Mesendoderm (in vitro differentiated cells): ENCODE measurements around the gene IL6ST.

Source experiments
- DNase-seq: peaks from one replicate; pipeline ENCODE4 v3.0.0; 2013
- H2AK5ac ChIP-seq: 2 replicates; pipeline ENCODE4 v1.6.1; 2013; ENCODE audit warnings: low read length, inconsistent platforms
- H2BK120ac ChIP-seq: 2 replicates; pipeline ENCODE4 v1.6.1; 2013; ENCODE audit warnings: low read depth, mild to moderate bottlenecking, low read length, moderate library complexity, mixed read lengths
- H2BK15ac ChIP-seq: replicated peaks from 2 replicates; pipeline ENCODE4 v1.6.1; 2013; ENCODE audit warnings: low read depth, mild to moderate bottlenecking, moderate library complexity
- H2BK5ac ChIP-seq: 2 replicates; pipeline ENCODE4 v1.6.1; 2013; ENCODE audit warnings: low read length, inconsistent platforms
- H3K18ac ChIP-seq: 2 replicates; pipeline ENCODE4 v1.6.1; 2013; ENCODE audit warnings: mild to moderate bottlenecking, low read length, mixed read lengths
- H3K23ac ChIP-seq: one replicate; pipeline ENCODE4 v1.6.1; 2013; ENCODE audit warnings: low read length
- H3K27ac ChIP-seq: 2 replicates; pipeline ENCODE4 v1.5.1; 2013; ENCODE audit warnings: low read depth, mild to moderate bottlenecking, inconsistent platforms, low read length, moderate library complexity
- H3K27me3 ChIP-seq: 2 replicates; pipeline ENCODE4 v1.6.1; 2013; ENCODE audit warnings: low read length, control low read depth, mild to moderate bottlenecking, inconsistent platforms; ENCODE audit not compliant: insufficient read depth, poor library complexity
- H3K36me3 ChIP-seq: 2 replicates; pipeline ENCODE4 v1.6.1; 2013; ENCODE audit warnings: low read length, inconsistent platforms; ENCODE audit not compliant: control insufficient read depth, insufficient read depth
- H3K4ac ChIP-seq: one replicate; pipeline ENCODE4 v1.6.1; 2013; ENCODE audit warnings: low read depth, mild to moderate bottlenecking, low read length, moderate library complexity
- H3K4me1 ChIP-seq: 2 replicates; pipeline ENCODE4 v1.6.1; 2013; ENCODE audit warnings: low read depth, low read length, inconsistent platforms; ENCODE audit not compliant: control insufficient read depth
- H3K4me2 ChIP-seq: 2 replicates; pipeline ENCODE4 v1.6.1; 2013; ENCODE audit warnings: low read length
- H3K4me3 ChIP-seq: 2 replicates; pipeline ENCODE4 v1.5.1; 2013; ENCODE audit warnings: mild to moderate bottlenecking, low read length
- H3K56ac ChIP-seq: one replicate; pipeline ENCODE4 v1.6.1; 2013; ENCODE audit warnings: low read length
- H3K79me1 ChIP-seq: 2 replicates; pipeline ENCODE4 v1.6.1; 2013; ENCODE audit warnings: low read length, inconsistent platforms
- H3K79me2 ChIP-seq: 2 replicates; pipeline ENCODE4 v1.6.1; 2013; ENCODE audit warnings: mild to moderate bottlenecking, low read length; ENCODE audit not compliant: control insufficient read depth, insufficient read depth
- H3K9ac ChIP-seq: 2 replicates; pipeline ENCODE4 v1.6.1; 2013; ENCODE audit warnings: low read length, inconsistent platforms
- H4K5ac ChIP-seq: one replicate; pipeline ENCODE4 v1.6.1; 2013; ENCODE audit warnings: low read length
- H4K8ac ChIP-seq: one replicate; pipeline ENCODE4 v1.6.1; 2013; ENCODE audit warnings: low read depth, mild to moderate bottlenecking, control low read depth, low read length, moderate library complexity
- WGBS: extraction: QIAGEN DNeasy Blood & Tissue Kit; methylation state at CpG from one replicate; pipeline ENCODE4 v1.1.7; 2013; ENCODE audit warnings: low lambda C conversion rate, missing lambda C conversion rate; ENCODE audit not compliant: insufficient coverage; ENCODE audit errors: extremely low coverage; 5-methylcytosine and 5-hydroxymethylcytosine counted together

Gene IL6ST

GRCh38 chr5:55982957-55983381 is 11.8 kb downstream of the IL6ST start:
- peak; percentile 53 for DNase-seq
- Histone ChIP-seq H4K8ac (no peak overlapping the region), H3K36me3 (no peaks in the 10 kb centered on the region), H3K9ac (no peak overlapping the region), H3K23ac (no peak overlapping the region), H3K79me2 (peaks cover 12% of the 10 kb centered on the region), H4K5ac (no peak overlapping the region), H2BK15ac (no peak overlapping the region), H3K79me1 (peaks cover 7% of the 10 kb centered on the region), H2BK5ac (no peak overlapping the region), H2BK120ac (no peak overlapping the region), H3K4ac (no peak overlapping the region), H3K56ac (no peak overlapping the region), H3K4me2 (no peak overlapping the region), H3K4me1 (no peaks in the 10 kb centered on the region), H3K27me3 (no peaks in the 10 kb centered on the region), H2AK5ac (no peak overlapping the region), H3K18ac (no peak overlapping the region), H3K4me3 (no peak overlapping the region), H3K27ac (no peak overlapping the region)
- no CpG with 5 or more reads among the region's 5 CpGs for WGBS

DNA sequence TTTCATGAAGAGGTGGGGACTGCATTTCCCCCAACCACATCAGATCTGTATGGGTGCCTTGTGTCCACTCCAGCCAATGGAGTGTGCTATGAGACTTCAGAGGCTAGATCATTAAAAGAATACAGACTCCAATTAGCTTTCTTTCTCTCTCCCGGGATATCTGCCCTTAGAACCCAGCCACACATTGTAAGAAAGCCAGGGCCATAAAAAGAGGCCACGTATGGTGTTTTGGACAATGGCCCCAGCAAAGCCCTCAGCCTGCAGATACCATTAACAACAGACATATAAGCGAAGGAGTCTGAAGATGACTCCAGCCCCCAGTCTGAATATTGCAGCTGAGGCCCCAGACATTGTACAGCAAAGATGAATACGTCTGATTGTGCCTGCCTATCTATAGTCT is 21.5 kb downstream of the IL6ST start:
- no peak overlapping the region for H4K8ac ChIP-seq
- no peak overlapping the region for H3K56ac ChIP-seq
- no peaks in the 10 kb centered on the region for H3K4me1 ChIP-seq
- no peak overlapping the region for H4K5ac ChIP-seq
- no peak overlapping the region for H2BK120ac ChIP-seq
- no peak overlapping the region for H3K18ac ChIP-seq
- no peaks in the 10 kb centered on the region for H3K79me2 ChIP-seq
- no peak overlapping the region for H2BK5ac ChIP-seq
- no peak overlapping the region for H2AK5ac ChIP-seq
- H3K4me3 ChIP-seq = no peak overlapping the region
- H3K9ac ChIP-seq = no peak overlapping the region
- H3K23ac ChIP-seq = no peak overlapping the region
- H3K27ac ChIP-seq = no peak overlapping the region
- H3K27me3 ChIP-seq = no peaks in the 10 kb centered on the region
- no peak overlapping the region for H3K4me2 ChIP-seq
- H3K4ac ChIP-seq = no peak overlapping the region
- no CpG with 5 or more reads among the region's 4 CpGs for WGBS
- H3K79me1 ChIP-seq = peaks cover 2% of the 10 kb centered on the region
- no peak overlapping the region for H2BK15ac ChIP-seq
- no peaks in the 10 kb centered on the region for H3K36me3 ChIP-seq
- no peak for DNase-seq

- Histone ChIP-seq H3K4me1 (no peaks in the 10 kb centered on the region), H3K27me3 (no peaks in the 10 kb centered on the region), H4K8ac (no peak overlapping the region), H3K27ac (no peak overlapping the region), H3K4ac (no peak overlapping the region), H3K4me3 (no peak overlapping the region), H2AK5ac (no peak overlapping the region), H3K4me2 (no peak overlapping the region), H3K79me2 (no peaks in the 10 kb centered on the region), H2BK5ac (no peak overlapping the region), H2BK15ac (no peak overlapping the region), H2BK120ac (no peak overlapping the region), H4K5ac (no peak overlapping the region), H3K56ac (no peak overlapping the region), H3K9ac (no peak overlapping the region), H3K36me3 (no peaks in the 10 kb centered on the region), H3K79me1 (no peaks in the 10 kb centered on the region), H3K18ac (no peak overlapping the region), H3K23ac (no peak overlapping the region)
- no peak for DNase-seq
- WGBS = no CpG with 5 or more reads among the region's 1 CpG
Measured at GRCh38 chr5:55969956-55970355, 24.8 kb downstream of the IL6ST start.

DNA sequence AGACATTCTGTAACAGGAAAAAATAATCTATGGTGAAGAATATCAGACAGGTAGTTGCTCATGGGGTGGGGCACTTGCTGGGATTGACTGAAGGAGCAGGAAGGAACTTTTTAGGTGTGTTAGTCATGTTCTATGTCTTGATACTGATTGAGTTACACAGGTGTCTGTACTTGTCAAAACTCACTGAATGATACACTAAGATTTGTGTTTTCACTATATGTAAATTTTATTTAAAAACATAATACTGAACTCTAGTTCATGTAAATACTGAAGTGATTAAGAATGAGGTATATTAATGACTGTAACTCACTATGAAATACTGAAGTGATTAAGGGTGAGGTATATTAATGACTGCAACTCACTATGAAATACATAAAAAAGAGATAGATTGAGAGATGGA is 28.5 kb downstream of the IL6ST start:
- Histone ChIP-seq H3K79me1 (no peaks in the 10 kb centered on the region), H2BK120ac (no peak overlapping the region), H2BK5ac (no peak overlapping the region), H4K8ac (no peak overlapping the region), H3K4me1 (no peaks in the 10 kb centered on the region), H3K18ac (no peak overlapping the region), H3K4me3 (no peak overlapping the region), H3K36me3 (no peaks in the 10 kb centered on the region), H3K27me3 (no peaks in the 10 kb centered on the region), H3K56ac (no peak overlapping the region), H2AK5ac (no peak overlapping the region), H2BK15ac (no peak overlapping the region), H4K5ac (no peak overlapping the region), H3K23ac (no peak overlapping the region), H3K27ac (no peak overlapping the region), H3K9ac (no peak overlapping the region), H3K79me2 (no peaks in the 10 kb centered on the region), H3K4ac (no peak overlapping the region), H3K4me2 (no peak overlapping the region)
- DNase-seq = no peak

DNA sequence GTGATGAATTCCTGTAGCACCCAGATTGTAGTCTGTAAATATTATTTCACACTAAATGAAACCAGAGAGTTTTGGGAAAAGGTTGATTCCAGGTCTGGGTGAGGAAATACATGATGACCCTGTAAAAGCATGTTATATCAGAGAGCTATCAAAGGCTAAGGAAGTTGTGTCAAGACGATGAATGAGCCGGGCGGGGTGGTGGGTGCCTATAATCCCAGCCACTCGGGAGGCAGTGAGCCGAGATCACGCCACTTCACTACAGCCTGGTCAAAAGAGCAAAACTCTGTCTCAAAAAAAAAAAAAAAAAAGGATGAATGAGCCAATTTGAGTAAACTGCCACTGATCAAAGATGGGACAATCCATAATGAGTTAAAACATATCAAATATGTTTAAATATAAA is 29.2 kb downstream of the IL6ST start:
- Histone ChIP-seq H3K27me3 (no peaks in the 10 kb centered on the region), H3K56ac (no peak overlapping the region), H2BK5ac (no peak overlapping the region), H3K79me1 (no peaks in the 10 kb centered on the region), H3K18ac (no peak overlapping the region), H2BK120ac (no peak overlapping the region), H4K5ac (no peak overlapping the region), H3K4me1 (no peaks in the 10 kb centered on the region), H3K23ac (no peak overlapping the region), H3K79me2 (no peaks in the 10 kb centered on the region), H3K9ac (no peak overlapping the region), H2BK15ac (no peak overlapping the region), H3K4ac (no peak overlapping the region), H3K27ac (no peak overlapping the region), H4K8ac (no peak overlapping the region), H3K4me2 (no peak overlapping the region), H2AK5ac (no peak overlapping the region), H3K4me3 (no peak overlapping the region), H3K36me3 (no peaks in the 10 kb centered on the region)
- no CpG with 5 or more reads among the region's 6 CpGs for WGBS
- DNase-seq = no peak

- H3K36me3 ChIP-seq = no peaks in the 10 kb centered on the region
- no CpG with 5 or more reads among the region's 7 CpGs for WGBS
- H3K79me2 ChIP-seq = no peaks in the 10 kb centered on the region
- H3K4me1 ChIP-seq = no peaks in the 10 kb centered on the region
- H3K4ac ChIP-seq = no peak overlapping the region
- no peak overlapping the region for H4K8ac ChIP-seq
- no peak overlapping the region for H3K56ac ChIP-seq
- no peak overlapping the region for H2AK5ac ChIP-seq
- H3K4me2 ChIP-seq = no peak overlapping the region
- no peak overlapping the region for H3K9ac ChIP-seq
- no peak overlapping the region for H3K4me3 ChIP-seq
- DNase-seq = no peak
- H2BK120ac ChIP-seq = no peak overlapping the region
- H3K18ac ChIP-seq = no peak overlapping the region
- no peaks in the 10 kb centered on the region for H3K27me3 ChIP-seq
- no peak overlapping the region for H2BK15ac ChIP-seq
- no peak overlapping the region for H3K23ac ChIP-seq
- no peak overlapping the region for H3K27ac ChIP-seq
- no peaks in the 10 kb centered on the region for H3K79me1 ChIP-seq
- H2BK5ac ChIP-seq = no peak overlapping the region
- H4K5ac ChIP-seq = no peak overlapping the region
Measured at GRCh38 chr5:55960779-55961178, 34.0 kb downstream of the IL6ST start.
